ENCODE results near the gene AMER3.

AMER3 gene

GRCh38 chr2:130786076-130786475 lies 30.7 kb downstream of the AMER3 start:
- no peak for ATAC-seq
- TF ChIP-seq ZNF565 (CRISPR knock-in tag; conservative IDR thresholded peaks at IDR 0.05; ENCODE audit: low read depth) (no peak), ZC3H10 (CRISPR knock-in tag; IDR thresholded peaks at IDR 0.05) (no peak), TOX (CRISPR knock-in tag; IDR thresholded peaks at IDR 0.05; ENCODE audit: borderline replicate concordance) (no peak), CSDC2 (CRISPR knock-in tag; IDR thresholded peaks at IDR 0.05) (no peak), ZNF8 (CRISPR knock-in tag; IDR thresholded peaks at IDR 0.05) (no peak), TCF4 (CRISPR knock-in tag; IDR thresholded peaks at IDR 0.05; ENCODE audit: borderline replicate concordance) (no peak), ARNTL (CRISPR knock-in tag; IDR thresholded peaks at IDR 0.05; ENCODE audit: borderline replicate concordance, low read depth) (no peak), SNAI2 (CRISPR knock-in tag; IDR thresholded peaks at IDR 0.05) (no peak), ESRRG (CRISPR knock-in tag; IDR thresholded peaks at IDR 0.05) (no peak), BACH2 (CRISPR knock-in tag; IDR thresholded peaks at IDR 0.05; ENCODE audit: borderline replicate concordance) (no peak), ZFP30 (CRISPR knock-in tag; IDR thresholded peaks at IDR 0.05) (no peak), ZNF70 (CRISPR knock-in tag; IDR thresholded peaks at IDR 0.05) (no peak), POU6F1 (CRISPR knock-in tag; IDR thresholded peaks at IDR 0.05; ENCODE audit: borderline replicate concordance, low read depth) (no peak), OSR1 (CRISPR knock-in tag; IDR thresholded peaks at IDR 0.05) (no peak), GLIS3 (CRISPR knock-in tag; IDR thresholded peaks at IDR 0.05) (no peak)
- TF ChIP-seq, protein P1, sequence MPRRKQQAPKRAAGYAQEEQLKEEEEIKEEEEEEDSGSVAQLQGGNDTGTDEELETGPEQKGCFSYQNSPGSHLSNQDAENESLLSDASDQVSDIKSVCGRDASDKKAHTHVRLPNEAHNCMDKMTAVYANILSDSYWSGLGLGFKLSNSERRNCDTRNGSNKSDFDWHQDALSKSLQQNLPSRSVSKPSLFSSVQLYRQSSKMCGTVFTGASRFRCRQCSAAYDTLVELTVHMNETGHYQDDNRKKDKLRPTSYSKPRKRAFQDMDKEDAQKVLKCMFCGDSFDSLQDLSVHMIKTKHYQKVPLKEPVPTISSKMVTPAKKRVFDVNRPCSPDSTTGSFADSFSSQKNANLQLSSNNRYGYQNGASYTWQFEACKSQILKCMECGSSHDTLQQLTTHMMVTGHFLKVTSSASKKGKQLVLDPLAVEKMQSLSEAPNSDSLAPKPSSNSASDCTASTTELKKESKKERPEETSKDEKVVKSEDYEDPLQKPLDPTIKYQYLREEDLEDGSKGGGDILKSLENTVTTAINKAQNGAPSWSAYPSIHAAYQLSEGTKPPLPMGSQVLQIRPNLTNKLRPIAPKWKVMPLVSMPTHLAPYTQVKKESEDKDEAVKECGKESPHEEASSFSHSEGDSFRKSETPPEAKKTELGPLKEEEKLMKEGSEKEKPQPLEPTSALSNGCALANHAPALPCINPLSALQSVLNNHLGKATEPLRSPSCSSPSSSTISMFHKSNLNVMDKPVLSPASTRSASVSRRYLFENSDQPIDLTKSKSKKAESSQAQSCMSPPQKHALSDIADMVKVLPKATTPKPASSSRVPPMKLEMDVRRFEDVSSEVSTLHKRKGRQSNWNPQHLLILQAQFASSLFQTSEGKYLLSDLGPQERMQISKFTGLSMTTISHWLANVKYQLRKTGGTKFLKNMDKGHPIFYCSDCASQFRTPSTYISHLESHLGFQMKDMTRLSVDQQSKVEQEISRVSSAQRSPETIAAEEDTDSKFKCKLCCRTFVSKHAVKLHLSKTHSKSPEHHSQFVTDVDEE (CRISPR knock-in tag; IDR thresholded peaks at IDR 0.05) = no peak
- TF ChIP-seq, protein P2, sequence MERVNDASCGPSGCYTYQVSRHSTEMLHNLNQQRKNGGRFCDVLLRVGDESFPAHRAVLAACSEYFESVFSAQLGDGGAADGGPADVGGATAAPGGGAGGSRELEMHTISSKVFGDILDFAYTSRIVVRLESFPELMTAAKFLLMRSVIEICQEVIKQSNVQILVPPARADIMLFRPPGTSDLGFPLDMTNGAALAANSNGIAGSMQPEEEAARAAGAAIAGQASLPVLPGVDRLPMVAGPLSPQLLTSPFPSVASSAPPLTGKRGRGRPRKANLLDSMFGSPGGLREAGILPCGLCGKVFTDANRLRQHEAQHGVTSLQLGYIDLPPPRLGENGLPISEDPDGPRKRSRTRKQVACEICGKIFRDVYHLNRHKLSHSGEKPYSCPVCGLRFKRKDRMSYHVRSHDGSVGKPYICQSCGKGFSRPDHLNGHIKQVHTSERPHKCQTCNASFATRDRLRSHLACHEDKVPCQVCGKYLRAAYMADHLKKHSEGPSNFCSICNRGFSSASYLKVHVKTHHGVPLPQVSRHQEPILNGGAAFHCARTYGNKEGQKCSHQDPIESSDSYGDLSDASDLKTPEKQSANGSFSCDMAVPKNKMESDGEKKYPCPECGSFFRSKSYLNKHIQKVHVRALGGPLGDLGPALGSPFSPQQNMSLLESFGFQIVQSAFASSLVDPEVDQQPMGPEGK (CRISPR knock-in tag; IDR thresholded peaks at IDR 0.05; ENCODE audit: borderline replicate concordance) = no peak
- TF ChIP-seq, protein P3, sequence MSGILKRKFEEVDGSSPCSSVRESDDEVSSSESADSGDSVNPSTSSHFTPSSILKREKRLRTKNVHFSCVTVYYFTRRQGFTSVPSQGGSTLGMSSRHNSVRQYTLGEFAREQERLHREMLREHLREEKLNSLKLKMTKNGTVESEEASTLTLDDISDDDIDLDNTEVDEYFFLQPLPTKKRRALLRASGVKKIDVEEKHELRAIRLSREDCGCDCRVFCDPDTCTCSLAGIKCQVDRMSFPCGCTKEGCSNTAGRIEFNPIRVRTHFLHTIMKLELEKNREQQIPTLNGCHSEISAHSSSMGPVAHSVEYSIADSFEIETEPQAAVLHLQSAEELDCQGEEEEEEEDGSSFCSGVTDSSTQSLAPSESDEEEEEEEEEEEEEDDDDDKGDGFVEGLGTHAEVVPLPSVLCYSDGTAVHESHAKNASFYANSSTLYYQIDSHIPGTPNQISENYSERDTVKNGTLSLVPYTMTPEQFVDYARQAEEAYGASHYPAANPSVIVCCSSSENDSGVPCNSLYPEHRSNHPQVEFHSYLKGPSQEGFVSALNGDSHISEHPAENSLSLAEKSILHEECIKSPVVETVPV (CRISPR knock-in tag; IDR thresholded peaks at IDR 0.05) = no peak
- TF ChIP-seq, protein P4, sequence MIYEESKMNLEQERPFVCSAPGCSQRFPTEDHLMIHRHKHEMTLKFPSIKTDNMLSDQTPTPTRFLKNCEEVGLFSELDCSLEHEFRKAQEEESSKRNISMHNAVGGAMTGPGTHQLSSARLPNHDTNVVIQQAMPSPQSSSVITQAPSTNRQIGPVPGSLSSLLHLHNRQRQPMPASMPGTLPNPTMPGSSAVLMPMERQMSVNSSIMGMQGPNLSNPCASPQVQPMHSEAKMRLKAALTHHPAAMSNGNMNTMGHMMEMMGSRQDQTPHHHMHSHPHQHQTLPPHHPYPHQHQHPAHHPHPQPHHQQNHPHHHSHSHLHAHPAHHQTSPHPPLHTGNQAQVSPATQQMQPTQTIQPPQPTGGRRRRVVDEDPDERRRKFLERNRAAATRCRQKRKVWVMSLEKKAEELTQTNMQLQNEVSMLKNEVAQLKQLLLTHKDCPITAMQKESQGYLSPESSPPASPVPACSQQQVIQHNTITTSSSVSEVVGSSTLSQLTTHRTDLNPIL (CRISPR knock-in tag; IDR thresholded peaks at IDR 0.05; ENCODE audit: low read depth) = no peak

DNA sequence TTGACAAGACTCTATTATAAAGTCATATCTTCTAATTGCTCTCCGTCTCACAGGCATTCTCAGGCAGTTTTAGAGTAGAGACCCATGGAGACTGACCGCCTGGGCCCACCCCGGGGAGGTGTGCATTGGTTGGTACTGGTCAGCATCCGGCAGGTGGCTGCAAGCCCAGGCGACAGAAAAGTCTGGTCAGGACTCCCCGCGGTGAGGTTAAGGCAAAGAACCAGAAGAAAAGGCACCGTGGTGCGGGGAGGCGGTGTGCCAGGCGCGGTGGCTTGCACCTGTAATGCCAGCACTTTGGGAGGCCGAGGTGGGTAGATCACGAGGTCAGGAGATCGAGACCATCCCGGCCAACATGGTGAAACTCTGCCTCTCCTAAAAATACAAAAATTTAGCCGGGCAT lies 32.5 kb downstream of the AMER3 start:
- TF ChIP-seq, protein P2 (CRISPR knock-in tag; IDR thresholded peaks at IDR 0.05; ENCODE audit: borderline replicate concordance) = no peak
- TF ChIP-seq, protein P4 (CRISPR knock-in tag; IDR thresholded peaks at IDR 0.05; ENCODE audit: low read depth) = no peak
- TF ChIP-seq CSDC2 (CRISPR knock-in tag; IDR thresholded peaks at IDR 0.05) = no peak
- no peak for TF ChIP-seq SNAI2 (CRISPR knock-in tag; IDR thresholded peaks at IDR 0.05)
- TF ChIP-seq POU6F1 (CRISPR knock-in tag; IDR thresholded peaks at IDR 0.05; ENCODE audit: borderline replicate concordance, low read depth) = no peak
- TF ChIP-seq TOX (CRISPR knock-in tag; IDR thresholded peaks at IDR 0.05; ENCODE audit: borderline replicate concordance) = no peak
- ATAC-seq = no peak
